ENCODE data around the gene NAV2. TPM values are rescaled to one million over a fixed set of nuclear protein-coding genes. Genes with fewer than 3 reads are reported as not detected.

The NAV2 gene
- total RNA-seq, 4 donors from 2014 or later, result 9.1 to 34.7 (median 22.2) TPM

DNA sequence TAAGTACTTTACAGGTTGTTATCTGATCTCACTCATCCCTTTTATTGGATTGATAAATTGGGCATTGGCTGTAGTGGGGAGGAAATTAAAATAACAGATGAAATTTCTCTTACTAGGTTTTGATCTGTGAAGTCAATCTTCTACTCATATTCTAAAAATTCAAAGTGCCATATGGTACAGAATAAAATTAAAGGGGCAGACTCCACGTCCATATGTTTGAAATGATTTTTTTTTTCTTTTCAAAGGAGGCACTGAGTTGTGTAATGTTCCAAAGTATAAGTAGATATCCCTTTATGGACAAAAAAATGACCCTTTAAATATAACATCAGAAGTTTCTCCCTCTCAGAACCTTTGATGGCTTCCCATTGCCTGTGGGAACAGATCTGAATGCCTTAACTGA is 240.3 kb downstream of the NAV2 start:
- peaks cover 15% of the 10 kb centered on the region for H3K36me3 ChIP-seq
- TF ChIP-seq EP300 (IDR thresholded peaks at IDR 0.05), result no peak
- no peak for TF ChIP-seq POLR2A (IDR thresholded peaks at IDR 0.05)
- TF ChIP-seq, protein P1, sequence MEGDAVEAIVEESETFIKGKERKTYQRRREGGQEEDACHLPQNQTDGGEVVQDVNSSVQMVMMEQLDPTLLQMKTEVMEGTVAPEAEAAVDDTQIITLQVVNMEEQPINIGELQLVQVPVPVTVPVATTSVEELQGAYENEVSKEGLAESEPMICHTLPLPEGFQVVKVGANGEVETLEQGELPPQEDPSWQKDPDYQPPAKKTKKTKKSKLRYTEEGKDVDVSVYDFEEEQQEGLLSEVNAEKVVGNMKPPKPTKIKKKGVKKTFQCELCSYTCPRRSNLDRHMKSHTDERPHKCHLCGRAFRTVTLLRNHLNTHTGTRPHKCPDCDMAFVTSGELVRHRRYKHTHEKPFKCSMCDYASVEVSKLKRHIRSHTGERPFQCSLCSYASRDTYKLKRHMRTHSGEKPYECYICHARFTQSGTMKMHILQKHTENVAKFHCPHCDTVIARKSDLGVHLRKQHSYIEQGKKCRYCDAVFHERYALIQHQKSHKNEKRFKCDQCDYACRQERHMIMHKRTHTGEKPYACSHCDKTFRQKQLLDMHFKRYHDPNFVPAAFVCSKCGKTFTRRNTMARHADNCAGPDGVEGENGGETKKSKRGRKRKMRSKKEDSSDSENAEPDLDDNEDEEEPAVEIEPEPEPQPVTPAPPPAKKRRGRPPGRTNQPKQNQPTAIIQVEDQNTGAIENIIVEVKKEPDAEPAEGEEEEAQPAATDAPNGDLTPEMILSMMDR (IDR thresholded peaks at IDR 0.05), result no peak
- H3K27me3 ChIP-seq, result no peaks in the 10 kb centered on the region
- no peaks in the 10 kb centered on the region for H3K9me3 ChIP-seq
- no peak overlapping the region for H3K4me3 ChIP-seq
- H3K4me1 ChIP-seq, result peaks cover 7% of the 10 kb centered on the region
- no peak overlapping the region for H3K27ac ChIP-seq
- no peak for DNase-seq (ENCODE audit: low spot score in 2 of 2)
- 77% methylated on average over 1 of the region's 1 CpG for WGBS

DNA sequence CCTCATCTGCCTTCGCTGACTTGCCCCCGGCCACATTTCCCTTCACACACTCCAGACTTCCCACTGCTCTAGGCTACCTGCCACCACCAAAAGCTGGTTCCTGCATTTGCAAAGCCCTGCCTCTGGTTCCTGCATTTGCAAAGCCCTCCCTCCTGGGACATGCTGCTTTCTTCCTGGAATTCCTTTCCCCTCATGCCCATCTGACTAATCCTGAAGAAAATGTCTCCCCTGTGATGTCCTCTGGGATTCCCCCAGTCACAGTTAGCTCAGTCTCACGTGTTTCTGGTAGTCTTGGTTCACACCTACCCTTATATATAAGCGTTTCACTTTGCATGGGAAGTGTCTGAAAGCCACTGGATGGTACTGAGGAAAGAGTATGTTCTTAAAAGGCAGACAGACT is 240.7 kb downstream of the NAV2 start:
- Histone ChIP-seq H3K27me3 (no peaks in the 10 kb centered on the region), H3K27ac (no peak overlapping the region), H3K36me3 (peaks cover 15% of the 10 kb centered on the region), H3K9me3 (no peaks in the 10 kb centered on the region), H3K4me1 (peaks cover 7% of the 10 kb centered on the region), H3K4me3 (no peak overlapping the region)
- no peak for DNase-seq (ENCODE audit: low spot score in 2 of 2)
- TF ChIP-seq POLR2A (IDR thresholded peaks at IDR 0.05) (no peak), POLR2AphosphoS5 (IDR thresholded peaks at IDR 0.05) (no peak), EP300 (IDR thresholded peaks at IDR 0.05) (no peak)
- TF ChIP-seq, protein P1 (IDR thresholded peaks at IDR 0.05), result no peak
- 71% methylated on average over 4 of the region's 4 CpGs for WGBS

DNA sequence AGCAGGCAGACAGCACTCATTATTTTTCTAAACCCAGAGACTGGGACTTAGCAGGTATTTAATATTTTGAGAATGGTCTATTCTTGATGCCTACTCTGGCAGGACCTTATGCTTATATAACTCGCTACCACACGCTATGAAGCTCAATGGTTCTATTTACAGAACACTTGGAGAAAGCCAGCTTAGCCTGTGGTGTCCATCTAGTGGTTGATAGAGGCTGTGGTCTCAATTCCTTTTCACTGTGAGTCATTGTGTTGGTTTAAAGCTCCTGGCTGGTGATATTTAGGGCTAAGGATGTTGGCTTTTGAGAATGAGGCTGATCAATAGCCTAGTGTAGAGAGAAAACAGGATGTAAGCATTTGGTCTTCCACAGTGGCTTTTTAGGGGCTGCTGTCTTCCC is 241.3 kb downstream of the NAV2 start:
- no peak for DNase-seq (ENCODE audit: low spot score in 2 of 2)
- H3K27me3 ChIP-seq, result no peaks in the 10 kb centered on the region
- no peak overlapping the region for H3K4me3 ChIP-seq
- TF ChIP-seq POLR2AphosphoS5 (IDR thresholded peaks at IDR 0.05), result no peak
- TF ChIP-seq, protein P1 (IDR thresholded peaks at IDR 0.05), result peak in 1 of 2 donors; percentile 9
- H3K27ac ChIP-seq, result no peak overlapping the region
- 61% methylated on average over 2 of the region's 2 CpGs for WGBS
- no peaks in the 10 kb centered on the region for H3K9me3 ChIP-seq
- peaks cover 9% of the 10 kb centered on the region for H3K36me3 ChIP-seq
- H3K4me1 ChIP-seq, result peaks cover 7% of the 10 kb centered on the region

DNA sequence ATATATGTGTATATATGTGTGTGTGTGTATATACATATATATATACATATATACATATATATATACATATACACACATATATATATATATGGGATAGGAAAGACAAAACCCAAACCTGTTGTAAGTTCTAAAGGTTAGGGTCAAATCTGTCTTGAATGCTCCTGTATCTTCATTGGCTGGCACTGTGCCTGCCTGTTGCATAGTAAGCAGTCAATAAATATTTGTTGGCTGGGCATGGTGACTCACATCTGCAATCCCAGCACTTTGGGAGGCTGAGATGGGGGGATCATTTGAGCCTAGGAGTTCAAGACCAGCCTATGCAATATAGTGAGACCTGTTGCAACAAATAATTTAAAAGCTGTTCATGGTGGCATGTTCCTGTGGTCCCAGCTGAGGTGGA is 242.3 kb downstream of the NAV2 start:
- DNase-seq (ENCODE audit: low spot score in 2 of 2), result no peak
- no peaks in the 10 kb centered on the region for H3K27me3 ChIP-seq
- TF ChIP-seq EP300 (IDR thresholded peaks at IDR 0.05), result no peak
- H3K27ac ChIP-seq, result no peak overlapping the region
- no peaks in the 10 kb centered on the region for H3K9me3 ChIP-seq
- H3K4me3 ChIP-seq, result no peak overlapping the region
- peaks cover 7% of the 10 kb centered on the region for H3K4me1 ChIP-seq
- H3K36me3 ChIP-seq, result no peaks in the 10 kb centered on the region

DNA sequence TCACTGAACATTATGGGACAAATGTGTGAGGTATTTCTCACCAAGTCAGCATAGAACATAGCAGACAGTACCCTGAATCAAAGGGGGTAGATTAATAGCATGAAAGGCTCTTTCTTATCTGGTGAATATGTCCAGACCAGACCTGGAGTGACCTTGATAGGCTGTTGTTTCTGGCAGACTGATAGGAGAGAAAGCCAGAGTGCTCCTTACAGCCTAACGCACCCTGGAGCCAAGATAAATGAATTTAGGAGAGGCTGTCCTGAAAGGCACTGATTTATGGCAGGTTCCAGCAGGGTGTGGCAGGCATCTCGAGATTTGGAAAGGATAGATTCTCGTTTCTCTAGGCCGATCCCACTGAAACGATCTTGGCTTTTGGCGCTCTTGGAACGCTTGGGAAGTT is 243.0 kb downstream of the NAV2 start:
- Histone ChIP-seq H3K36me3 (no peaks in the 10 kb centered on the region), H3K4me1 (peaks cover 7% of the 10 kb centered on the region), H3K4me3 (no peak overlapping the region), H3K27ac (no peak overlapping the region), H3K9me3 (no peaks in the 10 kb centered on the region), H3K27me3 (no peaks in the 10 kb centered on the region)
- TF ChIP-seq POLR2AphosphoS5 (IDR thresholded peaks at IDR 0.05) (no peak), POLR2A (IDR thresholded peaks at IDR 0.05) (no peak), EP300 (IDR thresholded peaks at IDR 0.05) (no peak)
- TF ChIP-seq, protein P1 (IDR thresholded peaks at IDR 0.05), result no peak
- no peak for DNase-seq (ENCODE audit: low spot score in 2 of 2)
- WGBS, result 62% methylated on average over 7 of the region's 7 CpGs

DNA sequence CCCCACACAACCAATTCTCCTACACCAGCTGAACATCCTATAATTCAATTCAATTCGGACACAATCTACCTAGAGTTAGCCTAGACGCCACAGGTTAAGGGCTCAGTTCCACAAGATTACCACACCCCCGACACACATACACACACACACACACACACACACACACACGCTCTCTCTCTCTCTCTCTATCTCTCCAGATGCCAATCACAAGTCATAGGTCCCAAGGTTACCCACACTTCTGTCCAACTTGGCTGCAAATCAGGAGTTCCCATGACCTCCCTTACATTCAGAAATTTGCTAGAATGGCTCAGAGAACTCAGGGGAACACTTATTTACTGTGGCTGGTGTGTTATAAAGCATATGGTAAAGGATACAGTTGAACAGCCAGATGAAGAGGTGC is 243.6 kb downstream of the NAV2 start:
- H3K36me3 ChIP-seq, result no peaks in the 10 kb centered on the region
- TF ChIP-seq POLR2AphosphoS5 (IDR thresholded peaks at IDR 0.05), result no peak
- TF ChIP-seq, protein P1 (IDR thresholded peaks at IDR 0.05), result no peak
- TF ChIP-seq POLR2A (IDR thresholded peaks at IDR 0.05), result no peak
- no peak for TF ChIP-seq EP300 (IDR thresholded peaks at IDR 0.05)
- 53% methylated on average over 4 of the region's 4 CpGs for WGBS
- no peak overlapping the region for H3K4me3 ChIP-seq
- H3K4me1 ChIP-seq, result peaks cover 7% of the 10 kb centered on the region
- H3K9me3 ChIP-seq, result no peaks in the 10 kb centered on the region
- H3K27me3 ChIP-seq, result no peaks in the 10 kb centered on the region
- DNase-seq (ENCODE audit: low spot score in 2 of 2), result no peak
- no peak overlapping the region for H3K27ac ChIP-seq
